ENCODE results near the gene HCN2.
"Not testable (repeated sequence)": the region's sequence is repeated elsewhere in the genome, so short reads cannot be mapped to it uniquely, and the experiment has no call there.

Gene HCN2

GRCh38 chr19:623974-624373, 34.3 kb downstream of the HCN2 start:
- Mint-ChIP-seq H3K36me3 (ENCODE audit: insufficient read depth) (peaks cover 25% of the 10 kb centered on the region), H3K27ac (ENCODE audit: low read depth) (no peak overlapping the region), H3K27me3 (no peaks in the 10 kb centered on the region), H3K9me3 (no peaks in the 10 kb centered on the region), H3K4me3 (no peak overlapping the region), H3K4me1 (peaks cover 4% of the 10 kb centered on the region)
- ATAC-seq (replicated peaks; ENCODE audit: extremely low read depth, poor library complexity, severe bottlenecking) (no peak), DNase-seq (ENCODE audit: low spot score in 2 of 2) (no peak)

- peaks cover 6% of the 10 kb centered on the region for H3K4me1 Mint-ChIP-seq
- DNase-seq (ENCODE audit: low spot score in 2 of 2) (no peak), ATAC-seq (replicated peaks; ENCODE audit: extremely low read depth, poor library complexity, severe bottlenecking) (no peak)
- no peak overlapping the region for H3K4me3 Mint-ChIP-seq
- no peak overlapping the region for H3K27ac Mint-ChIP-seq (ENCODE audit: low read depth)
- peaks cover 27% of the 10 kb centered on the region for H3K36me3 Mint-ChIP-seq (ENCODE audit: insufficient read depth)
- no peaks in the 10 kb centered on the region for H3K27me3 Mint-ChIP-seq
- H3K9me3 Mint-ChIP-seq: no peaks in the 10 kb centered on the region
Observed at GRCh38 chr19:624433-625109, 34.9 kb downstream of the HCN2 start.

- no peak for DNase-seq (ENCODE audit: low spot score in 2 of 2)
- Mint-ChIP-seq H3K4me1 (peaks cover 11% of the 10 kb centered on the region), H3K36me3 (ENCODE audit: insufficient read depth) (peaks cover 28% of the 10 kb centered on the region), H3K4me3 (no peak overlapping the region), H3K27me3 (no peaks in the 10 kb centered on the region), H3K9me3 (no peaks in the 10 kb centered on the region), H3K27ac (ENCODE audit: low read depth) (no peak overlapping the region)
- ATAC-seq (replicated peaks; ENCODE audit: extremely low read depth, poor library complexity, severe bottlenecking): no peak
Observed at GRCh38 chr19:625257-625656, 35.6 kb downstream of the HCN2 start.

GRCh38 chr19:626566-626965, 36.9 kb downstream of the HCN2 start:
- peaks cover 17% of the 10 kb centered on the region for H3K4me1 Mint-ChIP-seq
- not testable (repeated sequence) for H3K4me3 Mint-ChIP-seq; DNase-seq (ENCODE audit: low spot score in 2 of 2); H3K27ac Mint-ChIP-seq (ENCODE audit: low read depth); H3K27me3 Mint-ChIP-seq; ATAC-seq (replicated peaks; ENCODE audit: extremely low read depth, poor library complexity, severe bottlenecking); H3K9me3 Mint-ChIP-seq
- peaks cover 31% of the 10 kb centered on the region for H3K36me3 Mint-ChIP-seq (ENCODE audit: insufficient read depth)

- Mint-ChIP-seq H3K4me1 (peaks cover 29% of the 10 kb centered on the region), H3K27me3 (no peaks in the 10 kb centered on the region), H3K9me3 (no peaks in the 10 kb centered on the region), H3K27ac (ENCODE audit: low read depth) (no peak overlapping the region), H3K36me3 (ENCODE audit: insufficient read depth) (peaks cover 39% of the 10 kb centered on the region), H3K4me3 (no peak overlapping the region)
- ATAC-seq (replicated peaks; ENCODE audit: extremely low read depth, poor library complexity, severe bottlenecking) (no peak), DNase-seq (ENCODE audit: low spot score in 2 of 2) (no peak)
Observed at GRCh38 chr19:628168-628567, 38.5 kb downstream of the HCN2 start.

GRCh38 chr19:629515-629914, 39.8 kb downstream of the HCN2 start:
- not testable (repeated sequence) for DNase-seq (ENCODE audit: low spot score in 2 of 2); H3K27me3 Mint-ChIP-seq; H3K9me3 Mint-ChIP-seq; H3K27ac Mint-ChIP-seq (ENCODE audit: low read depth); ATAC-seq (replicated peaks; ENCODE audit: extremely low read depth, poor library complexity, severe bottlenecking); H3K4me3 Mint-ChIP-seq
- Mint-ChIP-seq H3K4me1 (peaks cover 39% of the 10 kb centered on the region), H3K36me3 (ENCODE audit: insufficient read depth) (peaks cover 45% of the 10 kb centered on the region)

GRCh38 chr19:629961-630714, 40.5 kb downstream of the HCN2 start:
- ATAC-seq (replicated peaks; ENCODE audit: extremely low read depth, poor library complexity, severe bottlenecking): no peak
- no peaks in the 10 kb centered on the region for H3K9me3 Mint-ChIP-seq
- no peak overlapping the region for H3K4me3 Mint-ChIP-seq
- no peak for DNase-seq (ENCODE audit: low spot score in 2 of 2)
- H3K27me3 Mint-ChIP-seq: no peaks in the 10 kb centered on the region
- H3K36me3 Mint-ChIP-seq (ENCODE audit: insufficient read depth): peaks cover 45% of the 10 kb centered on the region
- no peak overlapping the region for H3K27ac Mint-ChIP-seq (ENCODE audit: low read depth)
- H3K4me1 Mint-ChIP-seq: peaks cover 39% of the 10 kb centered on the region

GRCh38 chr19:632579-633067, 42.9 kb downstream of the HCN2 start:
- ATAC-seq (replicated peaks; ENCODE audit: extremely low read depth, poor library complexity, severe bottlenecking) (no peak), DNase-seq (ENCODE audit: low spot score in 2 of 2) (no peak)
- Mint-ChIP-seq H3K4me3 (peak overlapping the region; percentile 95), H3K27me3 (no peaks in the 10 kb centered on the region), H3K36me3 (ENCODE audit: insufficient read depth) (peaks cover 38% of the 10 kb centered on the region), H3K27ac (ENCODE audit: low read depth) (peak overlapping the region; percentile 97), H3K9me3 (no peaks in the 10 kb centered on the region), H3K4me1 (peaks cover 43% of the 10 kb centered on the region)

- peaks cover 43% of the 10 kb centered on the region for H3K4me1 Mint-ChIP-seq
- DNase-seq (ENCODE audit: low spot score in 2 of 2) (peak; percentile 80 to 92), ATAC-seq (replicated peaks; ENCODE audit: extremely low read depth, poor library complexity, severe bottlenecking) (peak; percentile 95)
- no peaks in the 10 kb centered on the region for H3K27me3 Mint-ChIP-seq
- peak within 1 kb of the TSS; percentile 97 for H3K27ac Mint-ChIP-seq (ENCODE audit: low read depth)
- no peaks in the 10 kb centered on the region for H3K9me3 Mint-ChIP-seq
- H3K36me3 Mint-ChIP-seq (ENCODE audit: insufficient read depth): peaks cover 36% of the 10 kb centered on the region
- peak within 1 kb of the TSS; percentile 95 for H3K4me3 Mint-ChIP-seq
Observed at GRCh38 chr19:633068-633785, 43.5 kb downstream of the HCN2 start, which contains the start of gene POLRMT. Gene POLRMT, minus strand, starts transcription at chr19:633537. Its CDS starts 25 bp downstream, at chr19:633512.

- H3K36me3 Mint-ChIP-seq (ENCODE audit: insufficient read depth): peaks cover 30% of the 10 kb centered on the region
- peak overlapping the region; percentile 95 for H3K4me3 Mint-ChIP-seq
Observed at GRCh38 chr19:633786-634639, 44.3 kb downstream of the HCN2 start.

GRCh38 chr19:634975-635652, 45.4 kb downstream of the HCN2 start:
- H3K27me3 Mint-ChIP-seq: no peaks in the 10 kb centered on the region
- H3K36me3 Mint-ChIP-seq (ENCODE audit: insufficient read depth): peaks cover 26% of the 10 kb centered on the region
- no peak for ATAC-seq (replicated peaks; ENCODE audit: extremely low read depth, poor library complexity, severe bottlenecking)

More at GRCh38 chr19:633786-634639, 44.3 kb downstream of the HCN2 start:
- DNase-seq (ENCODE audit: low spot score in 2 of 2): no peak
- no peaks in the 10 kb centered on the region for H3K9me3 Mint-ChIP-seq
- ATAC-seq (replicated peaks; ENCODE audit: extremely low read depth, poor library complexity, severe bottlenecking): no peak
- no peaks in the 10 kb centered on the region for H3K27me3 Mint-ChIP-seq
- peaks cover 39% of the 10 kb centered on the region for H3K4me1 Mint-ChIP-seq
- peak overlapping the region; percentile 97 for H3K27ac Mint-ChIP-seq (ENCODE audit: low read depth)

More at GRCh38 chr19:634975-635652, 45.4 kb downstream of the HCN2 start:
- H3K4me3 Mint-ChIP-seq: peak overlapping the region; percentile 25
- DNase-seq (ENCODE audit: low spot score in 2 of 2): no peak
- H3K9me3 Mint-ChIP-seq: no peaks in the 10 kb centered on the region
- H3K4me1 Mint-ChIP-seq: peaks cover 44% of the 10 kb centered on the region
- no peak overlapping the region for H3K27ac Mint-ChIP-seq (ENCODE audit: low read depth)

Measured in central memory CD8-positive, alpha-beta T cell (primary cell).